Measurements from ENCODE around the gene MFAP3L. TPM values are rescaled to one million over a fixed set of nuclear protein-coding genes. Genes with fewer than 3 reads are reported as not detected.

The MFAP3L gene
- total RNA-seq, 2 donors from 2014 or later, result 1.3 to 14.5 TPM

DNA sequence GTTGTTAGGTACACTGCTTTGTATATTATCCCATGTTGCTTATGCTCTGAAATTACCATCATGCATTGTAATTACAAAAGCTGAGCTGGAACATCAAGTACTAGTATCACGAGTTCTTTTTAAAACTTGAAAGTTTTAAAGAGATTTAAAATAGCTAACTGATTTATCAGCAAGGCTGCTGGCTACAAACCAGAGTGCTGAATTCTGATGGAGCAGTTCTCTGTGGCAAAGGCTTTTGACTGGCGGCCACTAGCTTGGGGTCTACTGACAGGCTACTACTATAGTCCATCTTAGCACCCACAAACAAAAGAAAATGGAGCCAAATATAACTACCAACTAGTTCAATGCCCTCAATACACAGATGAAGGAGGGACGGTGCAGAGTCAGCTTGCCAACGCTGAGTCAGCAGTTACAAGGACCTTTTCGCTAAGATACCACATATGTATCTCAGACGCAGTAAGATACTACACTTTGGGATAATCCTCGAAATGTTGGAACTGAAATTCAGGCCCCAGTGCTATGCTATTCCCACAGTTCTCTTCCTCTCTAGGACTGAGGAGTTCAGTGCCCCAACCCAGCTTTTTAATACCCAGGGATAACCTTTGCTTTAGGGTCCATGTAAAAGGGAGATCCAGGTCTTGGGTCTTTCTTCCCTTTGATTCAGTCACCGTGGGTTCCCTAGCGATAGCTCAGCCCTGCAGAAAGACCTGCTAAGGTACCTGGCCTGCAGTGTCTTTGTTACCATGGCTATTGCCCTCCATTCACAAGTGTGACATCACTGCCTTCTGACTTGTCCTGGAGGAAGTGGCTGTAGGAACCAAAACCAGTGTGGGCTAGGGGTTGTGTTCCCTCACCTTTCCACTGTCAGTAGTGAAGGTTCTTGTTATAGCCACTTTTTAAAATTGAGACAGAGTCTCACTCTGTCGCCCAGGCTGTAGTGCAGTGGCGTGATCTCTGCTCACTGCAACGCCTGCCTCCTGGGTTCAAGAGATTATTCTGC, 22.8 kb downstream of the MFAP3L start:
- no peak for TF ChIP-seq POLR2A (IDR thresholded peaks at IDR 0.05)
- TF ChIP-seq, protein P1, sequence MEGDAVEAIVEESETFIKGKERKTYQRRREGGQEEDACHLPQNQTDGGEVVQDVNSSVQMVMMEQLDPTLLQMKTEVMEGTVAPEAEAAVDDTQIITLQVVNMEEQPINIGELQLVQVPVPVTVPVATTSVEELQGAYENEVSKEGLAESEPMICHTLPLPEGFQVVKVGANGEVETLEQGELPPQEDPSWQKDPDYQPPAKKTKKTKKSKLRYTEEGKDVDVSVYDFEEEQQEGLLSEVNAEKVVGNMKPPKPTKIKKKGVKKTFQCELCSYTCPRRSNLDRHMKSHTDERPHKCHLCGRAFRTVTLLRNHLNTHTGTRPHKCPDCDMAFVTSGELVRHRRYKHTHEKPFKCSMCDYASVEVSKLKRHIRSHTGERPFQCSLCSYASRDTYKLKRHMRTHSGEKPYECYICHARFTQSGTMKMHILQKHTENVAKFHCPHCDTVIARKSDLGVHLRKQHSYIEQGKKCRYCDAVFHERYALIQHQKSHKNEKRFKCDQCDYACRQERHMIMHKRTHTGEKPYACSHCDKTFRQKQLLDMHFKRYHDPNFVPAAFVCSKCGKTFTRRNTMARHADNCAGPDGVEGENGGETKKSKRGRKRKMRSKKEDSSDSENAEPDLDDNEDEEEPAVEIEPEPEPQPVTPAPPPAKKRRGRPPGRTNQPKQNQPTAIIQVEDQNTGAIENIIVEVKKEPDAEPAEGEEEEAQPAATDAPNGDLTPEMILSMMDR (IDR thresholded peaks at IDR 0.05), result no peak
- Histone ChIP-seq H3K9me3 (no peaks in the 10 kb centered on the region), H3K27me3 (no peaks in the 10 kb centered on the region), H3K4me3 (no peak overlapping the region), H3K4me1 (no peaks in the 10 kb centered on the region), H3K36me3 (replicated peaks in 1 of 2; ENCODE audit: insufficient read depth in 1 of 2, low read depth in 2 of 2) (no peaks in the 10 kb centered on the region), H3K27ac (no peak overlapping the region)
- WGBS, 2 donors, result 93% methylated on average over 12 of the region's 12 CpGs
- no peak for ATAC-seq
- intact Hi-C loops (cut with DNase I), result no loop called here
- no peak for DNase-seq

- WGBS, 2 donors, result 77 to 83% methylated on average over 5 of the region's 5 CpGs
- no peak overlapping the region for H3K4me3 ChIP-seq
- H3K27ac ChIP-seq, result no peak overlapping the region
- TF ChIP-seq, protein P1 (IDR thresholded peaks at IDR 0.05), result no peak
- TF ChIP-seq POLR2A (IDR thresholded peaks at IDR 0.05), result no peak
- H3K9me3 ChIP-seq, result no peaks in the 10 kb centered on the region
- no peaks in the 10 kb centered on the region for H3K36me3 ChIP-seq (replicated peaks in 1 of 2; ENCODE audit: insufficient read depth in 1 of 2, low read depth in 2 of 2)
- H3K27me3 ChIP-seq, result no peaks in the 10 kb centered on the region
- DNase-seq, result no peak
- no peak for ATAC-seq
- H3K4me1 ChIP-seq, result no peaks in the 10 kb centered on the region
- intact Hi-C loops (cut with DNase I), result no loop called here
Measured at GRCh38 chr4:170001745-170002267, 24.4 kb downstream of the MFAP3L start.

- H3K27ac ChIP-seq, result no peak overlapping the region
- no peaks in the 10 kb centered on the region for H3K4me1 ChIP-seq
- intact Hi-C loops (cut with DNase I), result no loop called here
- H3K4me3 ChIP-seq, result no peak overlapping the region
- H3K36me3 ChIP-seq (replicated peaks in 1 of 2; ENCODE audit: insufficient read depth in 1 of 2, low read depth in 2 of 2), result no peaks in the 10 kb centered on the region
- ATAC-seq, result no peak
- no peaks in the 10 kb centered on the region for H3K27me3 ChIP-seq
- no peaks in the 10 kb centered on the region for H3K9me3 ChIP-seq
- 55 to 58% methylated on average over 3 of the region's 3 CpGs for WGBS, 2 donors
- TF ChIP-seq, protein P1 (IDR thresholded peaks at IDR 0.05), result no peak
- TF ChIP-seq POLR2A (IDR thresholded peaks at IDR 0.05), result no peak
- no peak for DNase-seq
Measured at GRCh38 chr4:170001011-170001744, 25.0 kb downstream of the MFAP3L start.

DNA sequence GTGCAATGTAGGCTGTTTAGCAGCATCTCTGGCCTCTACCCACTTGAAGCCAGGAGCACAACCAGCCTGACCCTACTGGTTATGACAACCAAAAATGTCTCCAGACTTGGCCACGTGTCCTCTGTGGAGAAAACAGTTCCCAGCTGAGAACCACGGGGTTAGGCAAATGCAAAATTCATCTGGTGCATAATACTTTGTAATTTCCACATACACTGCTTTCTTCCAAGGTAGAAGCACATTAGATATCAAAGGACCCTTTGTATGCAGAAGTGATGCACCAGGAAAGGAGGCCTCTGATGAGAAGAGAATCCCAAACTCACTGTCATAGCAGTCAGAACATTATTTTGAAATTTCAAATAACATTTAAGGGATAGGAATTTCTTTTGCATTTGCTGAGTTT, 26.3 kb downstream of the MFAP3L start:
- Histone ChIP-seq H3K27me3 (no peaks in the 10 kb centered on the region), H3K4me3 (no peak overlapping the region), H3K27ac (no peak overlapping the region), H3K36me3 (replicated peaks in 1 of 2; ENCODE audit: insufficient read depth in 1 of 2, low read depth in 2 of 2) (no peaks in the 10 kb centered on the region), H3K9me3 (no peaks in the 10 kb centered on the region), H3K4me1 (no peaks in the 10 kb centered on the region)
- intact Hi-C loops (cut with DNase I), result no loop called here
- WGBS, 2 donors, result 73 to 83% methylated on average over 2 of the region's 2 CpGs
- DNase-seq (no peak), ATAC-seq (no peak)
- TF ChIP-seq POLR2A (IDR thresholded peaks at IDR 0.05), result no peak
- TF ChIP-seq, protein P1 (IDR thresholded peaks at IDR 0.05), result no peak
